Caco-2 (cell line): ENCODE measurements around the gene KRT6C. TPM values are rescaled to one million over a fixed set of nuclear protein-coding genes. Genes with fewer than 3 reads are reported as not detected.

Experiments
- Bru-seq: library from RNA; stranded (reverse); fragments of 400-500 nt; gene quantifications from one replicate; lab custom pipeline; 2021; lab: Mats Ljungman, UMichigan
- BruChase-seq, 2 experiments: library from RNA; stranded (reverse); fragments of 400-500 nt; gene quantifications; one replicate each; lab custom pipeline; 2021; lab: Mats Ljungman, UMichigan
- BruUV-seq: library from RNA; stranded (reverse); fragments of 400-500 nt; replicated peaks from 2 replicates; lab custom pipeline; 2021; lab: Mats Ljungman, UMichigan
- CTCF ChIA-PET: fragments of 300-600 bp; sonication (Branson Sonifier 250); formaldehyde crosslinking; loops from one replicate; lab custom pipeline; 2022; ENCODE audit warnings: antibody characterized with exemption; lab: Charles Lee
- POLR2A ChIA-PET: fragments of 300-600 bp; sonication (Branson Sonifier 250); formaldehyde crosslinking; loops from one replicate; lab custom pipeline; 2022; ENCODE audit warnings: antibody characterized with exemption; lab: Charles Lee
- DNase-seq, 2 experiments: peaks; one replicate each; pipeline versions ENCODE4 v3.0.0 to v3.0.0-alpha.2; 2020 to 2022
- H3K27me3 ChIP-seq: replicated peaks from 2 replicates; pipeline ENCODE4 v1.6.0; 2011; ENCODE audit warnings: low read length; ENCODE audit not compliant: control insufficient read depth, insufficient read depth
- H3K36me3 ChIP-seq: 2 replicates; pipeline ENCODE4 v1.5.1; 2011; ENCODE audit warnings: low read length; ENCODE audit not compliant: control insufficient read depth, insufficient read depth
- H3K4me1 ChIP-seq: fragments of 250-450 bp; sonication (Bioruptor Pico); 2 replicates; pipeline ENCODE4 v1.5.1; 2020; ENCODE audit warnings: mild to moderate bottlenecking
- H3K4me3 ChIP-seq: 2 replicates; pipeline ENCODE4 v1.5.1; 2011; ENCODE audit warnings: low read depth, mild to moderate bottlenecking, control low read depth, low read length
- H3K9me3 ChIP-seq: fragments of 250-450 bp; sonication (Bioruptor Pico); 2 replicates; pipeline ENCODE4 v1.5.1; 2020; ENCODE audit warnings: mild to moderate bottlenecking, moderate library complexity
- H3K27ac Mint-ChIP-seq: one replicate; pipeline ENCODE4 v1.8.0; 2022; ENCODE audit warnings: mixed read lengths; ENCODE audit not compliant: unreplicated experiment
- H3K27me3 Mint-ChIP-seq: one replicate; pipeline ENCODE4 v1.8.0; 2022; ENCODE audit warnings: mixed read lengths; ENCODE audit not compliant: insufficient read depth, unreplicated experiment
- H3K36me3 Mint-ChIP-seq: one replicate; pipeline ENCODE4 v1.8.0; 2022; ENCODE audit warnings: mild to moderate bottlenecking, mixed read lengths; ENCODE audit not compliant: insufficient read depth, unreplicated experiment
- H3K4me1 Mint-ChIP-seq: one replicate; pipeline ENCODE4 v1.8.0; 2022; ENCODE audit warnings: low read depth, mixed read lengths; ENCODE audit not compliant: unreplicated experiment
- H3K4me3 Mint-ChIP-seq: one replicate; pipeline ENCODE4 v1.8.0; 2022; ENCODE audit warnings: mild to moderate bottlenecking, moderate library complexity, mixed read lengths; ENCODE audit not compliant: unreplicated experiment
- H3K9me3 Mint-ChIP-seq: one replicate; pipeline ENCODE4 v1.8.0; 2022; ENCODE audit warnings: mixed read lengths; ENCODE audit not compliant: unreplicated experiment
- intact Hi-C: fragments of 100-400 bp; cut with micrococcal nuclease; formaldehyde crosslinking; loops from one replicate; pipeline ENCODE4 v1.10.0; 2022; ENCODE audit not compliant: unreplicated experiment
- long read RNA-seq: library from polyadenylated mRNA; stranded (forward); transcript quantifications from one replicate; pipeline ENCODE4 v2.0.0, GENCODE V29; 2022
- total RNA-seq: library from RNA; stranded (reverse); gene quantifications from 2 replicates; pipeline ENCODE4 v1.2.3, GENCODE V29; 2022
- TF ChIP-seq, protein P1 (sequence below), 2 experiments: fragments of 200-600 bp in 1 of 2; IDR thresholded peaks; 1 replicate in 1 of 2; 2 replicates in 1 of 2; pipeline versions ENCODE4 v1.5.1 to v1.8.0; 2011 to 2022; ENCODE audit warnings: antibody characterized with exemption in 1 of 2, control low read depth in 1 of 2, inconsistent platforms in 1 of 2, low read depth in 1 of 2, low read length in 1 of 2, mild to moderate bottlenecking in 1 of 2, moderate library complexity in 1 of 2; ENCODE audit not compliant: insufficient read depth in 1 of 2, severe bottlenecking in 1 of 2, unreplicated experiment in 1 of 2

Gene KRT6C
- not detected in 2 replicates for total RNA-seq
- Bru-seq, nascent RNA = not detected
- BruChase-seq, experiment 1, labeled RNA remaining after a 2-hour chase = not detected
- BruChase-seq, experiment 2, labeled RNA remaining after a 6-hour chase = not detected
- long read RNA-seq = 0 reads

GRCh38 chr12:52473768-52474167 lies at the start of gene KRT6C:
TSS of gene KRT6C (minus strand) at chr12:52473805. CDS start at chr12:52473737, 68 bp downstream.
- H3K9me3 Mint-ChIP-seq = peaks cover 18% of the 10 kb centered on the region
- intact Hi-C loops = no loop called here
- CTCF ChIA-PET = no interaction called here
- no TSS peak for BruUV-seq
- H3K4me3 Mint-ChIP-seq = no peak within 1 kb of the TSS
- H3K9me3 ChIP-seq = no peaks in the 10 kb centered on the region
- TF ChIP-seq, protein P1, sequence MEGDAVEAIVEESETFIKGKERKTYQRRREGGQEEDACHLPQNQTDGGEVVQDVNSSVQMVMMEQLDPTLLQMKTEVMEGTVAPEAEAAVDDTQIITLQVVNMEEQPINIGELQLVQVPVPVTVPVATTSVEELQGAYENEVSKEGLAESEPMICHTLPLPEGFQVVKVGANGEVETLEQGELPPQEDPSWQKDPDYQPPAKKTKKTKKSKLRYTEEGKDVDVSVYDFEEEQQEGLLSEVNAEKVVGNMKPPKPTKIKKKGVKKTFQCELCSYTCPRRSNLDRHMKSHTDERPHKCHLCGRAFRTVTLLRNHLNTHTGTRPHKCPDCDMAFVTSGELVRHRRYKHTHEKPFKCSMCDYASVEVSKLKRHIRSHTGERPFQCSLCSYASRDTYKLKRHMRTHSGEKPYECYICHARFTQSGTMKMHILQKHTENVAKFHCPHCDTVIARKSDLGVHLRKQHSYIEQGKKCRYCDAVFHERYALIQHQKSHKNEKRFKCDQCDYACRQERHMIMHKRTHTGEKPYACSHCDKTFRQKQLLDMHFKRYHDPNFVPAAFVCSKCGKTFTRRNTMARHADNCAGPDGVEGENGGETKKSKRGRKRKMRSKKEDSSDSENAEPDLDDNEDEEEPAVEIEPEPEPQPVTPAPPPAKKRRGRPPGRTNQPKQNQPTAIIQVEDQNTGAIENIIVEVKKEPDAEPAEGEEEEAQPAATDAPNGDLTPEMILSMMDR (IDR thresholded peaks at IDR 0.05; ENCODE audit: insufficient read depth in 1 of 2, low read depth in 1 of 2, low read length in 1 of 2, severe bottlenecking in 1 of 2, unreplicated experiment in 1 of 2) = no peak
- H3K4me3 ChIP-seq = no peak within 1 kb of the TSS
- POLR2A ChIA-PET = no interaction called here
- no peaks in the 10 kb centered on the region for H3K36me3 ChIP-seq
- H3K27ac Mint-ChIP-seq = no peak within 1 kb of the TSS
- no peaks in the 10 kb centered on the region for H3K4me1 ChIP-seq
- no peaks in the 10 kb centered on the region for H3K36me3 Mint-ChIP-seq
- peaks cover 8% of the 10 kb centered on the region for H3K27me3 Mint-ChIP-seq
- no peaks in the 10 kb centered on the region for H3K4me1 Mint-ChIP-seq
- DNase-seq = no peak
- H3K27me3 ChIP-seq = no peaks in the 10 kb centered on the region

DNA sequence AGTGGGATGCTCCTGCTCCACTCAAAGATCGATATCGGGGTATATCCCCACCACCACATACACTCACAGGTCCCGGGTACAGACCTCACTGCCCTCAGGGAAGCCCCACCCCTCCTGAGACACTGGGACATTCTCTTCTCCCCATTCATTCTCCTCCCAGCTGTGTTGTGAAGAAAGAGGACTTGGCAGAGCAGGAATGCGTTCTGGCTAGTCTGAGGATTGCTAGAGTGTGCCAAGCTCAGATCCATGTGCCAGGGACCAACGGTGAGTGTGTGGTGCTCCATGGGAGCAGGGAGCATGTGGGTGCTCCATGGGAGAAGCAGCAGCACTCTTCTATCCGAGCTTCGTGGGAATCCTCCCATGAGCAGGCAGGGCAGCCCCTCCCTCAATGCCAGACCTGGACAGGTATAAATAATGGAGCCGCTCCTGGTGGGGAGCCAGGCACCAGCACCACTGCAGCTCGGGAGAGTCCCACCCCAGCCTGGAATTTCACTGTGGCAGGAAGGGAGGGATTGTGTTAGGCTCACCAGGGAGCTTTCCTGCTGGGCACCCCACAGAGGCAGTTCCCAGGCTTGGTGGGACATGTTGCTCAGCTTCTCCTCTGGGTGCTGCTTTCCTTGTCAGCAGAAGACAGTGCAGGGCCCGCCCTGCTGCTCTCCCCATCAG lies 48.9 kb upstream of the KRT6C start:
- CTCF ChIA-PET = interaction anchor here (0.8 kb wide), 1 partner anchor 15 kb away, joined by 3 read pairs; no protein-coding TSS in a partner anchor
- H3K36me3 ChIP-seq = no peaks in the 10 kb centered on the region
- TF ChIP-seq, protein P1 (IDR thresholded peaks at IDR 0.05; ENCODE audit: insufficient read depth in 1 of 2, low read depth in 1 of 2, low read length in 1 of 2, severe bottlenecking in 1 of 2, unreplicated experiment in 1 of 2) = no peak
- Mint-ChIP-seq H3K4me1 (no peaks in the 10 kb centered on the region), H3K4me3 (no peak overlapping the region), H3K27ac (no peak overlapping the region), H3K9me3 (no peaks in the 10 kb centered on the region), H3K36me3 (no peaks in the 10 kb centered on the region), H3K27me3 (no peaks in the 10 kb centered on the region)
- POLR2A ChIA-PET = no interaction called here
- DNase-seq = no peak
- no peaks in the 10 kb centered on the region for H3K27me3 ChIP-seq
- BruUV-seq = no TSS peak
- H3K9me3 ChIP-seq = no peaks in the 10 kb centered on the region
- peaks cover 19% of the 10 kb centered on the region for H3K4me1 ChIP-seq
- intact Hi-C loops = no loop called here
- H3K4me3 ChIP-seq = no peak overlapping the region

DNA sequence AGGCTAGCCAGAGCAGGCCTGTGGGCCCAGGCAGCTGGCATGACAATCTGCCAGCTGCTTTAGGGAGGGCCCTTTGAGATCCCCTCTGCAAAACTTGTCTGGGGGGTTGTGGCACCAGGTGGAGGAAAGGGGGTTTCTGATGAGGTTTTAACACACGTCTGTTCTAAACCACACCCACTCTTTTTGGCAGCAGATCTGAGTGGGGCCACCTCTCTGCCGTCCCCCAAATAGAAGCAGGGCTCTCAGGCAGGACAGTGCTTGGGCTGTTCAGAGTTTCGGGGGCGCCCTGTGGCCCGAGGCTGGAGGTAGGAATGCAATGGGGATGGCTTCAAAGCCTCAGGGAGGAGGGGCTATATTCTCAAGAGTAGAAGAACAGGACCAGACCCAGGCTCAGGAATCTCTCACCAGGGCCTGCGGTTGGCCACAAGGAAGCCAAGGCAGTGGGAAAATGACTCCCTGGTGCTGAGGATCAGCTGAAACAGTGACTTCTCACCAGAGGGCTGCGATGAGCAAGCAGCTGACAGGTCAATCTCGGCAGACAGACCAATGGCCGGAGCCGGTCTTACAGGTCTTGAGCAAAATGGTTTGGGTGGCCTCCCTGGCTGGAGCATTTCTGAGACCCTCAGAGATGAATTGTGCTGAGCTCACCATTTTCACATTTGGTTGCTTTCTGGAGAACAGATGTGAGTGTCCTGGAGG lies 48.1 kb upstream of the KRT6C start:
- intact Hi-C loops = no loop called here
- H3K27ac Mint-ChIP-seq = no peak overlapping the region
- no peak for DNase-seq
- H3K9me3 Mint-ChIP-seq = no peaks in the 10 kb centered on the region
- Histone ChIP-seq H3K9me3 (no peaks in the 10 kb centered on the region), H3K4me1 (peaks cover 19% of the 10 kb centered on the region), H3K4me3 (no peak overlapping the region), H3K36me3 (no peaks in the 10 kb centered on the region), H3K27me3 (no peaks in the 10 kb centered on the region)
- BruUV-seq = no TSS peak
- POLR2A ChIA-PET = no interaction called here
- CTCF ChIA-PET = interaction anchor here (0.8 kb wide), 1 partner anchor 14 kb away, joined by 3 read pairs; no protein-coding TSS in a partner anchor
- H3K36me3 Mint-ChIP-seq = no peaks in the 10 kb centered on the region
- H3K4me3 Mint-ChIP-seq = no peak overlapping the region
- H3K4me1 Mint-ChIP-seq = no peaks in the 10 kb centered on the region
- TF ChIP-seq, protein P1 (IDR thresholded peaks at IDR 0.05; ENCODE audit: insufficient read depth in 1 of 2, low read depth in 1 of 2, low read length in 1 of 2, severe bottlenecking in 1 of 2, unreplicated experiment in 1 of 2) = no peak
- H3K27me3 Mint-ChIP-seq = no peaks in the 10 kb centered on the region
